PC-9 (cell line): Measurements from ENCODE around the gene E2F3. TPM values are rescaled to one million over a fixed set of nuclear protein-coding genes. Genes with fewer than 3 reads are reported as not detected.

Source experiments
- BruUV-seq: library from RNA; stranded (reverse); fragments of 400-500 nt; replicated peaks from 2 replicates; lab custom pipeline; 2021; lab: Mats Ljungman, UMichigan
- CTCF ChIA-PET: fragments of 300-600 bp; sonication (Branson Sonifier 250); formaldehyde crosslinking; loops from one replicate; lab custom pipeline; 2022; ENCODE audit warnings: antibody characterized with exemption; lab: Charles Lee
- POLR2A ChIA-PET: fragments of 300-600 bp; sonication (Branson Sonifier 250); formaldehyde crosslinking; loops from one replicate; lab custom pipeline; 2022; ENCODE audit warnings: antibody characterized with exemption; ENCODE audit not compliant: unreplicated experiment; lab: Charles Lee
- DNase-seq, 2 experiments: peaks; one replicate each; pipeline versions ENCODE4 v3.0.0 to v3.0.0-alpha.2; 2015 to 2022; ENCODE audit warnings: mixed read lengths in 1 of 2
- H2AFZ ChIP-seq: fragments of 200-600 bp; sonication (generic); 2 replicates; pipeline ENCODE4 v1.8.1; 2017; ENCODE audit warnings: antibody characterized with exemption
- H3F3A ChIP-seq: fragments of 200-600 bp; sonication (generic); 2 replicates; pipeline ENCODE4 v1.8.1; 2017; ENCODE audit warnings: antibody characterized with exemption, mild to moderate bottlenecking, low read depth; ENCODE audit not compliant: insufficient read depth
- H3K27ac ChIP-seq: fragments of 200-600 bp; sonication (generic); 2 replicates; pipeline ENCODE4 v1.6.1; 2016; ENCODE audit warnings: mixed run types
- H3K27me3 ChIP-seq: fragments of 200-600 bp; sonication (generic); 2 replicates; pipeline ENCODE4 v1.6.1; 2016; ENCODE audit warnings: low read depth, mixed run types; ENCODE audit not compliant: insufficient read depth
- H3K36me3 ChIP-seq: fragments of 200-600 bp; sonication (generic); 2 replicates; pipeline ENCODE4 v1.6.1; 2016; ENCODE audit warnings: low read depth, mixed run types
- H3K4me1 ChIP-seq: fragments of 200-600 bp; sonication (generic); replicated peaks from 2 replicates; pipeline ENCODE4 v1.6.1; 2016; ENCODE audit warnings: mixed run types; ENCODE audit not compliant: insufficient read depth
- H3K4me2 ChIP-seq: fragments of 200-600 bp; sonication (generic); 2 replicates; pipeline ENCODE4 v1.6.1; 2017; ENCODE audit warnings: mixed run types
- H3K4me3 ChIP-seq: fragments of 200-600 bp; sonication (generic); 2 replicates; pipeline ENCODE4 v1.6.1; 2016; ENCODE audit warnings: mixed run types
- H3K79me2 ChIP-seq: fragments of 200-600 bp; sonication (generic); 2 replicates; pipeline ENCODE4 v1.6.1; 2017; ENCODE audit warnings: low read depth, mixed run types
- H3K9me2 ChIP-seq: fragments of 200-600 bp; sonication (generic); 2 replicates; pipeline ENCODE4 v1.8.1; 2017; ENCODE audit warnings: mild to moderate bottlenecking; ENCODE audit not compliant: insufficient read depth
- H3K9me3 ChIP-seq: fragments of 200-600 bp; sonication (generic); 2 replicates; pipeline ENCODE4 v1.8.1; 2016; ENCODE audit warnings: low read depth; ENCODE audit not compliant: insufficient read depth
- H4K20me1 ChIP-seq: fragments of 200-600 bp; sonication (generic); 2 replicates; pipeline ENCODE4 v1.8.1; 2017; ENCODE audit not compliant: insufficient read depth
- EZH2 ChIP-seq: fragments of 200-600 bp; sonication (generic); IDR thresholded peaks from 2 replicates; pipeline ENCODE4 v1.8.0; 2017; ENCODE audit warnings: antibody characterized with exemption, low read depth
- intact Hi-C: fragments of 100-400 bp; cut with micrococcal nuclease; formaldehyde crosslinking; loops from one replicate; pipeline ENCODE4 v1.10.0; 2022; ENCODE audit not compliant: unreplicated experiment
- total RNA-seq: library from RNA; stranded (reverse); gene quantifications from 2 replicates; pipeline ENCODE4 v1.2.3, GENCODE V29; 2021
- TF ChIP-seq, protein P1 (sequence below): fragments of 200-600 bp; sonication (generic); conservative IDR thresholded peaks from 2 replicates; pipeline ENCODE4 v1.6.1; 2017; ENCODE audit warnings: mixed run types, antibody characterized with exemption, mild to moderate bottlenecking, moderate library complexity

E2F3 gene
- total RNA-seq, 1 experiment from 2014 or later = 20.0 TPM

DNA sequence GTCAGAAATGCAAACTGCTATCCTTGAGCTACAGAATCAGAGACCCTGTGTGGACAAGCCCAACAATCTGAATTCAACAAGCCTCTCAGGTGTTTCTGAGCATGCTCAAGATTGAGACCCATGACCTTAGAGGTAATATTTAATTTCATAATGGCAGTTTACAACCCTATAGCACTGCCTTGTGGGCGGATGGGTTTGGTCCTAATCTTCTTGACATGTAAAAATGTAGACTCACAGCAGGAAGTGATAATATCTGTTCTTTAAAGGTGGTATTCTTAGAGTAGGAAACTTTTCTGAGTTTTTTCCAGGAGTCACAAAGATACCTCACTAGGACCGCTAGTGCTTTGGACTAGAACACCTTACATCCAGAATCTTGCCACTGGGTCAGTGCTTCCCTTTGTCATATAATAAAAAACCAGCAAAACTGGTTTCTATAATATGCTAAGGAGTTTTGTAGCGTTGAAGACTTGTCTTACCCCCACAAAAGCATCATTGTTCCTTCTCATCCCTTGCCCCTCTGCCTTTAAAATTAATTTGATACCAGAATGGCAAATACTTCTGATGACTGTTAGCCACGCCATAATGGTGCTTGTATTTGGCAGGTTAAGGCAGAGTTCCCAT lies 52.6 kb downstream of the E2F3 start:
- POLR2A ChIA-PET = no interaction called here

DNA sequence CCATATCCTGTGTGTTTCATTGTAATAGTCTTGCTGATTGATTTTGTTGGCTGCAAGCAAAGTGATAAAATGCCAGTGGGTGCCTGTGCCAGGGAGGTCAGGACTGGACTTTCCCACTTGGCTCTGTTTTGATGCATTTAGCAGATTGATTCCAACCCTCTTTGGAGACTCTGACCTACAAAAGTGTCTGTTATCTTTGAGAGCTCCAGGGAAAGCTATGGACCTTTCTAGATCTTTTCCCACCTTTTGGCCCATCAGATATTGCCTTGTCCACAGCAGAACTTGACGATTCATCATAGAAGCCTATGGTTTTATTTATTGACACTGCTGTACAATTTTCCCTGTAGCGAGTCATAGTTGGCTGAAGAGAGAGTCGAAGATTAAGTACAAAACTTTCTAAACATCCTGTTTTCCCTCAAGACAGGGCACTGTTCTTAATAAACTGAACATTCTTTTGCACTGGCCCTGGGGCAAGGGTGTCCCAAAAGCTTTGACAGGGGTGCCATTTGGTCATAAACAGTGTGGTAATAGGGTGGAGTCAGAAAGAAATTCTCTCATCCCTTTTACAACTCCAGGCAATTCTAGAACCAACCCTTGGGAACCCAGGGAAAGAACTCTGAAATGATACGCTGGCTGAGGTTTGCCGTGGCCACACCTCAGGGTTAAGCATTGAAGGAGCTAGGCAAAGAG lies 53.7 kb downstream of the E2F3 start:
- DNase-seq = peak in 1 of 2 experiments; percentile 36
- TF ChIP-seq, protein P1, sequence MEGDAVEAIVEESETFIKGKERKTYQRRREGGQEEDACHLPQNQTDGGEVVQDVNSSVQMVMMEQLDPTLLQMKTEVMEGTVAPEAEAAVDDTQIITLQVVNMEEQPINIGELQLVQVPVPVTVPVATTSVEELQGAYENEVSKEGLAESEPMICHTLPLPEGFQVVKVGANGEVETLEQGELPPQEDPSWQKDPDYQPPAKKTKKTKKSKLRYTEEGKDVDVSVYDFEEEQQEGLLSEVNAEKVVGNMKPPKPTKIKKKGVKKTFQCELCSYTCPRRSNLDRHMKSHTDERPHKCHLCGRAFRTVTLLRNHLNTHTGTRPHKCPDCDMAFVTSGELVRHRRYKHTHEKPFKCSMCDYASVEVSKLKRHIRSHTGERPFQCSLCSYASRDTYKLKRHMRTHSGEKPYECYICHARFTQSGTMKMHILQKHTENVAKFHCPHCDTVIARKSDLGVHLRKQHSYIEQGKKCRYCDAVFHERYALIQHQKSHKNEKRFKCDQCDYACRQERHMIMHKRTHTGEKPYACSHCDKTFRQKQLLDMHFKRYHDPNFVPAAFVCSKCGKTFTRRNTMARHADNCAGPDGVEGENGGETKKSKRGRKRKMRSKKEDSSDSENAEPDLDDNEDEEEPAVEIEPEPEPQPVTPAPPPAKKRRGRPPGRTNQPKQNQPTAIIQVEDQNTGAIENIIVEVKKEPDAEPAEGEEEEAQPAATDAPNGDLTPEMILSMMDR = no peak
- TF ChIP-seq EZH2 = no peak
- Histone ChIP-seq H3K4me1 (0 out of 2 replicates have a peak, but pooled peaks cover 10% of the 10 kb centered on the region), H4K20me1 (peaks cover 40% of the 10 kb centered on the region; the same call in 1 of the 2 replicates), H3K79me2 (peaks cover 89% of the 10 kb centered on the region), H3K9me3 (no peaks in the 10 kb centered on the region), H3K27ac (0 out of 2 replicates have a peak overlapping the region, but pooled peaks have one; percentile 14), H3F3A (no peaks in the 10 kb centered on the region), H3K4me3 (no peak overlapping the region), H3K4me2 (no peak overlapping the region), H3K36me3 (peaks cover 7% of the 10 kb centered on the region), H2AFZ (no peak overlapping the region), H3K9me2 (no peaks in the 10 kb centered on the region), H3K27me3 (no peaks in the 10 kb centered on the region)
- BruUV-seq = no TSS peak
- POLR2A ChIA-PET = no interaction called here
- CTCF ChIA-PET = no interaction called here
- intact Hi-C loops = no loop called here

More for the DNA sequence above, 52.6 kb downstream of the E2F3 start:
- intact Hi-C loops = no loop called here
- Histone ChIP-seq H3K9me2 (no peaks in the 10 kb centered on the region), H3F3A (no peaks in the 10 kb centered on the region), H3K4me2 (no peak overlapping the region), H3K36me3 (peaks cover 4% of the 10 kb centered on the region), H3K9me3 (no peaks in the 10 kb centered on the region), H3K27ac (no peak overlapping the region), H3K79me2 (peaks cover 98% of the 10 kb centered on the region), H2AFZ (no peak overlapping the region), H3K4me3 (no peak overlapping the region), H3K27me3 (no peaks in the 10 kb centered on the region), H3K4me1 (0 out of 2 replicates have a peak, but pooled peaks cover 10% of the 10 kb centered on the region), H4K20me1 (peaks cover 47% of the 10 kb centered on the region; the same call in 1 of the 2 replicates)
- no TSS peak for BruUV-seq
- CTCF ChIA-PET = no interaction called here
- TF ChIP-seq, protein P1 = no peak
- TF ChIP-seq EZH2 = no peak
- no peak for DNase-seq

DNA sequence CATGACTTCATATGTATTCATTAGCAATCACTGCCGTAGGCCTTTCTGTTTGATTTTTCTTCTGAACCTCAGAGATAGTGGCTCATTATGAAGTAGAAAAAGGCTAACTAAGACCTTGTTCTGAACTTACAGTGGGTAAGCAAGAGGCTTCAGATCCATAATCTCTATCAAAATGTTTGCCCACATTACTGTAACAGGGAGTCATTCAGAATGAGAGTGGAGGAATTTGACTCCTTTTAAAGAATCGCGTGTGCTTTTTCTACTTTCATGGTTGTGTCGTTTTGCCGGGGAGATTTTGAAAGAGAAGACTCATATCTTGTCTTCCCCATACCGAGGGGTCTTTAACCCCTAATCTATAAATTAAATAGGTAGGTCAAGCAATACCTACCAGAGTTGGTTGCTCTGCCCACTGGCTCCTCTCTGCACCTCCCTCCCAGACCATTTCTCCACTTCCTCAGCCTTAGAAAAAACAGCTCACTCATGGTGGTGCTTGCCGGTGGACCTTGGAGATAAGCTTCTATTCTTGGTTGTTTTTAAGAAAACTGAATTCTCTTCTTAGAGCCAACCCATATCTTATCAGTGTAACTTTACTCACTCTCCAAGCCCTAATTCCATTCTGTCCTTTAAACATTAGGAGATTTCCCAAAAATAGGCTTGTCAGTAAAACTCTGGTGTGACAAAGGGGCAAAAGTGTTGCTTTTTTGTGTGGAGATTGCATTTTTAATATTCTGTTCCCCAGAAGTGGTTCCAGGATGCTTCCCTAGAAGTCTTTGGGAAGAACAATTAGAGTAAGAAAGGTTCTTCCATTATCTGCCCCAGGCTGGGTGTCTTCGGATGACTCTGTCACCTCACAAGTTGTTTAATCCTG lies 56.6 kb downstream of the E2F3 start:
- Histone ChIP-seq H3K27ac (no peak overlapping the region), H3K4me2 (no peak overlapping the region), H3F3A (no peaks in the 10 kb centered on the region), H2AFZ (no peak overlapping the region), H3K36me3 (peaks cover 4% of the 10 kb centered on the region; the same call in 1 of the 2 replicates), H3K4me3 (no peak overlapping the region), H3K4me1 (0 out of 2 replicates have a peak, but pooled peaks cover 10% of the 10 kb centered on the region), H3K27me3 (no peaks in the 10 kb centered on the region), H4K20me1 (peaks cover 37% of the 10 kb centered on the region; the same call in 1 of the 2 replicates), H3K79me2 (peaks cover 85% of the 10 kb centered on the region), H3K9me2 (no peaks in the 10 kb centered on the region), H3K9me3 (no peaks in the 10 kb centered on the region)
- no TSS peak for BruUV-seq
- CTCF ChIA-PET = no interaction called here
- TF ChIP-seq EZH2 = no peak
- TF ChIP-seq, protein P1 = no peak
- POLR2A ChIA-PET = no interaction called here
- intact Hi-C loops = no loop called here
- DNase-seq = no peak
